Glutamatergic neuron (in vitro differentiated cells): ENCODE data around the gene CAMK2B. TPM values are rescaled to one million over a fixed set of nuclear protein-coding genes. Genes with fewer than 3 reads are reported as not detected.
A peak's percentile ranks its signal among the peaks of the same experiment; 100 is the strongest.

Source experiments
- DNase-seq: peaks from one replicate; pipeline ENCODE4 v3.0.0; 2022
- H3K27ac Mint-ChIP-seq: one replicate; pipeline ENCODE4 v1.8.0; 2020; ENCODE audit warnings: mild to moderate bottlenecking, mixed read lengths, inconsistent platforms; ENCODE audit not compliant: unreplicated experiment
- H3K27me3 Mint-ChIP-seq: one replicate; pipeline ENCODE4 v1.8.0; 2020; ENCODE audit warnings: mild to moderate bottlenecking, moderate library complexity, mixed read lengths, inconsistent platforms; ENCODE audit not compliant: unreplicated experiment
- H3K36me3 Mint-ChIP-seq: one replicate; pipeline ENCODE4 v1.8.0; 2020; ENCODE audit warnings: mild to moderate bottlenecking, mixed read lengths, inconsistent platforms; ENCODE audit not compliant: unreplicated experiment
- H3K4me1 Mint-ChIP-seq: one replicate; pipeline ENCODE4 v1.8.0; 2020; ENCODE audit warnings: mild to moderate bottlenecking, low read depth, mixed read lengths, inconsistent platforms; ENCODE audit not compliant: unreplicated experiment
- H3K4me3 Mint-ChIP-seq: one replicate; pipeline ENCODE4 v1.8.0; 2020; ENCODE audit warnings: mild to moderate bottlenecking, mixed read lengths, inconsistent platforms; ENCODE audit not compliant: unreplicated experiment
- H3K9me3 Mint-ChIP-seq: one replicate; pipeline ENCODE4 v1.8.0; 2020; ENCODE audit warnings: mild to moderate bottlenecking, moderate library complexity, mixed read lengths, inconsistent platforms; ENCODE audit not compliant: unreplicated experiment
- CTCF ChIP-seq: fragments of 200-600 bp; sonication (generic); IDR thresholded peaks from one replicate; pipeline ENCODE4 v1.5.0; 2021; ENCODE audit not compliant: partially characterized antibody, unreplicated experiment
- total RNA-seq: library from RNA; stranded (reverse); fragmentation: NEBNext Ultra II Directional; extraction: Animal tissue kit (Norgen Biotek cat#: 25700); gene quantifications from one replicate; pipeline ENCODE4 v1.2.1, GENCODE V29; 2021; ENCODE audit not compliant: unreplicated experiment

The CAMK2B gene
- total RNA-seq, 1 donor from 2014 or later: 55.1 TPM

GRCh38 chr7:44282601-44283171 lies 42.7 kb downstream of the CAMK2B start:
- DNase-seq: peak; percentile 38
- H3K9me3 Mint-ChIP-seq: peaks cover 9% of the 10 kb centered on the region
- H3K4me3 Mint-ChIP-seq: no peak overlapping the region
- H3K36me3 Mint-ChIP-seq: no peaks in the 10 kb centered on the region
- peak overlapping the region; percentile 62 for H3K27ac Mint-ChIP-seq
- H3K4me1 Mint-ChIP-seq: peaks cover 30% of the 10 kb centered on the region
- no peak for TF ChIP-seq CTCF
- peaks cover 2% of the 10 kb centered on the region for H3K27me3 Mint-ChIP-seq

GRCh38 chr7:44281811-44282600 lies 43.4 kb downstream of the CAMK2B start:
- H3K36me3 Mint-ChIP-seq: no peaks in the 10 kb centered on the region

GRCh38 chr7:44280993-44281721 lies 44.2 kb downstream of the CAMK2B start:
- Mint-ChIP-seq H3K4me1 (peaks cover 21% of the 10 kb centered on the region), H3K36me3 (no peaks in the 10 kb centered on the region), H3K27ac (peak overlapping the region; percentile 28), H3K27me3 (peaks cover 2% of the 10 kb centered on the region), H3K9me3 (peaks cover 9% of the 10 kb centered on the region), H3K4me3 (no peak overlapping the region)
- no peak for TF ChIP-seq CTCF
- DNase-seq: peak; percentile 14

More at GRCh38 chr7:44281811-44282600, 43.4 kb downstream of the CAMK2B start:
- no peak overlapping the region for H3K4me3 Mint-ChIP-seq
- H3K27me3 Mint-ChIP-seq: peaks cover 2% of the 10 kb centered on the region
- H3K4me1 Mint-ChIP-seq: peaks cover 23% of the 10 kb centered on the region
- no peak for TF ChIP-seq CTCF
- DNase-seq: peak; percentile 30
- H3K27ac Mint-ChIP-seq: peak overlapping the region; percentile 28
- H3K9me3 Mint-ChIP-seq: peaks cover 9% of the 10 kb centered on the region

GRCh38 chr7:44280636-44280992 lies 44.8 kb downstream of the CAMK2B start:
- H3K27me3 Mint-ChIP-seq: peaks cover 2% of the 10 kb centered on the region
- H3K4me1 Mint-ChIP-seq: peaks cover 20% of the 10 kb centered on the region
- H3K27ac Mint-ChIP-seq: peak overlapping the region; percentile 75
- no peak for DNase-seq
- H3K36me3 Mint-ChIP-seq: no peaks in the 10 kb centered on the region
- TF ChIP-seq CTCF: no peak
- peaks cover 9% of the 10 kb centered on the region for H3K9me3 Mint-ChIP-seq
- H3K4me3 Mint-ChIP-seq: no peak overlapping the region
